Mucosa of gallbladder (tissue), 1 donor: ENCODE results near the gene CFAP97D2. TPM values are rescaled to one million over a fixed set of nuclear protein-coding genes. Genes with fewer than 3 reads are reported as not detected.
"Not testable (repeated sequence)": the region's sequence is repeated elsewhere in the genome, so short reads cannot be mapped to it uniquely, and the experiment has no call there.

Experiments
- DNase-seq: peaks from one replicate; pipeline ENCODE4 v3.0.0-alpha.2; 2020; ENCODE audit warnings: low spot score
- total RNA-seq: library from RNA; stranded (reverse); gene quantifications from one replicate; pipeline ENCODE4 v1.2.1, GENCODE V29; 2021
- donor health status: DM: no; HTN: no; CAD: no.

Gene CFAP97D2
- total RNA-seq, 1 donor from 2014 or later = not detected

GRCh38 chr13:114143806-114144605, 35.1 kb upstream of the CFAP97D2 start:
- DNase-seq = no peak

- DNase-seq = no peak
Measured at GRCh38 chr13:114144606-114145244, 34.3 kb upstream of the CFAP97D2 start.

- no peak for DNase-seq
Measured at GRCh38 chr13:114145256-114145655, 33.8 kb upstream of the CFAP97D2 start.

GRCh38 chr13:114145722-114146121, 33.3 kb upstream of the CFAP97D2 start:
- DNase-seq = no peak

- DNase-seq = no peak
Measured at GRCh38 chr13:114146173-114146572, 32.9 kb upstream of the CFAP97D2 start.

- DNase-seq = no peak
Measured at GRCh38 chr13:114146629-114147028, 32.4 kb upstream of the CFAP97D2 start.

GRCh38 chr13:114147803-114148520, 31.1 kb upstream of the CFAP97D2 start:
- no peak for DNase-seq

GRCh38 chr13:114148521-114148855, 30.6 kb upstream of the CFAP97D2 start:
- DNase-seq = peak; percentile 53

- not testable (repeated sequence) for DNase-seq
Measured at GRCh38 chr13:114148886-114149285, 30.2 kb upstream of the CFAP97D2 start.

- no peak for DNase-seq
Measured at GRCh38 chr13:114149774-114150740, 29.0 kb upstream of the CFAP97D2 start.

- no peak for DNase-seq
Measured at GRCh38 chr13:114151031-114151430, 28.0 kb upstream of the CFAP97D2 start.

- DNase-seq = no peak
Measured at GRCh38 chr13:114151565-114152284, 27.3 kb upstream of the CFAP97D2 start.

GRCh38 chr13:114152285-114152645, 26.8 kb upstream of the CFAP97D2 start:
- DNase-seq = no peak

GRCh38 chr13:114152831-114153371, 26.2 kb upstream of the CFAP97D2 start:
- no peak for DNase-seq

- no peak for DNase-seq
Measured at GRCh38 chr13:114153485-114154080, 25.5 kb upstream of the CFAP97D2 start.

- no peak for DNase-seq
Measured at GRCh38 chr13:114154476-114154875, 24.6 kb upstream of the CFAP97D2 start.

- DNase-seq = no peak
Measured at GRCh38 chr13:114155320-114155719, 23.7 kb upstream of the CFAP97D2 start.

GRCh38 chr13:114155926-114156883, 22.9 kb upstream of the CFAP97D2 start:
- no peak for DNase-seq

- DNase-seq = no peak
Measured at GRCh38 chr13:114157869-114158495, 21.1 kb upstream of the CFAP97D2 start.
